ENCODE results near the gene FGF14. TPM values are rescaled to one million over a fixed set of nuclear protein-coding genes. Genes with fewer than 3 reads are reported as not detected.
"Not testable (repeated sequence)": the region's sequence is repeated elsewhere in the genome, so short reads cannot be mapped to it uniquely, and the experiment has no call there.

FGF14 gene
- total RNA-seq, 2 donors from 2014 or later, result not detected

DNA sequence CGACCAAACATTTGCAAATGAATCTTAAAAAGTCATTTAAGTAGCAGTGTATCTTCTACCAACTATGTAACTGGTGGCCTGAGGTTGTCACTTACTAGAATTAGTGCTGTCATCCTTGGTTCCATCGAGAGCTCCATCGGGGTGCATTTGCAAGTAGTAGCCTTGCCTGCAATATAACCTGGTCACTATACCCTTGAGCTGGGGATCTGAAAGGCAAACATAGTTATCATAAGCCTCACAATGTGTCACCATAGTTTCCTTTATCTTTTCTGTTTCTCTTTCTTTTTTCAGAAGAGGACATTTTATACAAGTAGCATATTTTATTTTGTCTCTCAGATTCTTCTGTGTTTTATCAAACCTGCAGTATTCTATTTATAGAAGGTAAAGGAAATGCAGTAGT lies 526.8 kb downstream of the FGF14 start:
- ATAC-seq, result no peak
- Mint-ChIP-seq H3K27me3 (peaks cover 0 to 11% of the 10 kb centered on the region in 2 donors), H3K9me3 (peaks cover 5% of the 10 kb centered on the region), H3K36me3 (no peaks in the 10 kb centered on the region), H3K4me1 (ENCODE audit: low read depth in 2 of 2) (no peaks in the 10 kb centered on the region), H3K27ac (no peak overlapping the region), H3K4me3 (no peak overlapping the region)
- DNase-seq (ENCODE audit: low spot score), result no peak

DNA sequence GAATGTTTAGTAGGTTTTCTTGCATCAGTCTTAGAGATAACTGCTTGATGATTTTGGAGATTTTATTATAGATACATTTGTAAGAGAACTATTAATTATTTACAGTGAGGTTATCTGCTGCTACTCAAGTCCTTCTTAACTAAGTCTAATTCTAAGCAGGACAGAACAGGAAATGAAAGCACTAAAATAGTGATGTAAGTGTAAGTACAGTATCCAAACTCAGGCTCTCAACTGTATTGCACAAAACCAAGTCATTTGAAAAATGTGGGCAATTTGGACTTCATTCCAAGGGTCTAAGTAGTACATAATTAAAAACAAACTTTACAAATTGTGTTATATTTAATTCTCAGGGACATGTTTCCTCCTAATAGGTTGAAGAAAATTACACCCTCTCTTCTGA lies 532.3 kb downstream of the FGF14 start:
- Mint-ChIP-seq H3K9me3 (no peaks in the 10 kb centered on the region), H3K27me3 (no peaks in the 10 kb centered on the region), H3K4me3 (no peak overlapping the region), H3K36me3 (no peaks in the 10 kb centered on the region), H3K4me1 (ENCODE audit: low read depth in 2 of 2) (no peaks in the 10 kb centered on the region), H3K27ac (no peak overlapping the region)
- ATAC-seq, result no peak
- DNase-seq (ENCODE audit: low spot score), result no peak

DNA sequence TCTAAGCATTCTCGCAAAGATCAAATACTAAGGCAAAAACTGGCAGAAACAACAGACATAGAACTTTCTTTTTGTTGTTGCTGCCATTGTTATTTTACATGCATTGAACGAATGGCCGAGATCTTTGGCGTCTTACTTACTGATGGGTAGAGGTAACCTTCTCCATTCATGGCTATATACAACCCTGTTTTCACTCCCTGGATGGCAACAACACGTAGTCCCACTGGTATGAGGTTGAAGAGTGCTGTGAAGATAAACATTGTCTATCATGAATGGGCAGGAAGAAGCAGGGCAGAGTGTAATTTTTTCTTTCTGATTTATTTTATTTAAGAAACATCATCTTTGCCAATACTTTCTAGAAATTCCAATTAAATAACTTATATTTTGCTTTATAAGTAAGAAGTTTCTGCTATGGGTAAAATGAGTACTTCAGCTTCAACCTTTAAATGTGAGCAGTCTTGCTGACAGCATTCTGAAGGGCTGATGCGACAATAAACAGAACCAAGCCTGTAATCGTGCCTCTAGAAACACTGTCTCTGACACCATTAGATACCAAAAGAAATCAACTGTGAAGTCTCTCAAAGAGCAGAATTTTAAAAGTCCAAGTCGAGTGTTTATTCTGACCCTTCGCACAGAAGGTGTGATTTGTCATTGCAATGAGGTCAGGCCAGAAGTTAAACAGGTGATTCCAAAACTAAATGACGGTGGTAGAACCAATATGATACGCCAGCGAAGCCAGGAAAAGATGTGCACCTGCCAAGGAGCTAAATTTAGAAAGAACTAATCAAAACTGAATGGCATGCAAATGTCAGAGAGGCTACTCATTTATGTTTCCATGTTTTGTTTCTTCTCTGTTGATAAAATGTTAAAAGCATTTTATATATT lies 533.0 kb downstream of the FGF14 start:
- Mint-ChIP-seq H3K4me3 (no peak overlapping the region), H3K4me1 (ENCODE audit: low read depth in 2 of 2) (no peaks in the 10 kb centered on the region), H3K27me3 (no peaks in the 10 kb centered on the region), H3K27ac (no peak overlapping the region), H3K36me3 (no peaks in the 10 kb centered on the region), H3K9me3 (no peaks in the 10 kb centered on the region)
- no peak for DNase-seq (ENCODE audit: low spot score)
- no peak for ATAC-seq

DNA sequence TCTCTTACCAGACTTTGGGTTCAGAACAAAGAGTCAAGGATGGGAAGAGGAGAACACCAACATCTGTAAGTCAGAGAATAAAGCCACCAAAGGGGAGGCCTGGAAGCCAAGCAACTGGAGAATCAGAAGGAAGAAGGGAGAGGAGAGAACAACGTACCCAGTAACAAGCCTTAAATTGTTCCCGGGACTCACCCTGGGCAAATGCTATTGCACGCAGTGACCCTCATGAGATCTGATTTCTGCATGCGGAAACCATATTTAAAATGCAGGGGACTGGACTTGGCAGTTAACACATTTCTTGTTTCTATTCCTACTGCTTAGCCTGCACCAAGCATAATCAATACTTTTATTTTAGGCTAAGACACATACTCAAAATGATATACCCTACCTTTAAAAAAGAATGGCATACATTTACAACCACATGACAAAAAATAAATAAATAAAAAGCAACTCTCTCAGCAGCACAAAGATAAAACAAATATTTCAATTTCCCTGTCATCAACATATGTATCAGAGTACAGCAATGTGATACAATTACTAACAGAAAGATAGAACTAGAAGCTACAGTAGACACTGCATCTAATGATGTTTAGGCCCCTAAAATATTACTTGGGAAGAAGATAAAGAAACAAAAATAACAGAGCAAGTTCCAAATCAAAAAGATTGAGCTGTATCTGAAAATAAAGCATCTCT lies 534.8 kb downstream of the FGF14 start:
- H3K36me3 Mint-ChIP-seq, result no peaks in the 10 kb centered on the region
- H3K27me3 Mint-ChIP-seq, result no peaks in the 10 kb centered on the region
- no peak overlapping the region for H3K27ac Mint-ChIP-seq
- no peak for ATAC-seq
- H3K4me1 Mint-ChIP-seq (ENCODE audit: low read depth in 2 of 2), result no peaks in the 10 kb centered on the region
- no peak overlapping the region for H3K4me3 Mint-ChIP-seq
- DNase-seq (ENCODE audit: low spot score), result no peak
- no peaks in the 10 kb centered on the region for H3K9me3 Mint-ChIP-seq

DNA sequence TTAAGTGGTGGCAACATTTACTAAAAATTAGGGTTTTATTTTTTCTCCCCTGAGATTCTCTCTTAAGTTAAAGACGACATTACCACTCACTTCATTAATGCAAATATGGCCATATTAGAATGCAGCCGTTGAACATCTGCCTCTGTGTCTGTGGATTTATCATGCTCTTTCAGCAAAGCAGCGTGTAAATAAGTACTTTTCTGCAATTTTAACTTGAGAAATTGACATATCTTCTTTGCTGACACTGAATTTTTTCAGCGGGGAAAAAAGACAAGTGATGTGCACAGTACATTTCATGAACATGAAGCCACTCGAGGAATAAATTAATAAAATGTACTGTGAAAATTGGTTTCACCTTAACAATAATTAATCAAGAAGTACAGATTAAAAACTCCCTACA lies 543.0 kb downstream of the FGF14 start:
- DNase-seq (ENCODE audit: low spot score) (no peak), ATAC-seq (no peak)
- H3K9me3 Mint-ChIP-seq, result no peaks in the 10 kb centered on the region
- H3K36me3 Mint-ChIP-seq, result no peaks in the 10 kb centered on the region
- no peak overlapping the region for H3K4me3 Mint-ChIP-seq
- H3K27me3 Mint-ChIP-seq, result no peaks in the 10 kb centered on the region
- no peak overlapping the region for H3K27ac Mint-ChIP-seq
- no peaks in the 10 kb centered on the region for H3K4me1 Mint-ChIP-seq (ENCODE audit: low read depth in 2 of 2)

DNA sequence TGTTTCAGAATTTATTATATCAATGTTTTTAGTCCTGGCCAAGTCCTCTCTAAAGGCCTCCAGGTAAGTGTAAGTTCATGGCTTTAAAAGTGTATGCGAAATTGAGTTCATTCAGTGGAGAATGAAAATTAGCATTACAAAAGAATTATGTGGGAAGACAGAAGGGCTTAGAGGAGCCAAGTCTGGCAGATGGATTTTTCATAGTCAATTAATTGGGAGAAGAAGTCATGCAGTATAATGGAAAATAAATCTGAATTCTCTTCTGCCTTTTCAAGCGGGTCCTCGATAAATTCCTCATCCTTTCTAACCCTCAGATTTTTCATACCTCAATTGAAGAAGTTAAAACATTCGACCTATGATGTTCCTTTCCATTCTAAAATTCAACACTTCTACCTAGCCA lies 555.1 kb downstream of the FGF14 start:
- no peak for ATAC-seq
- Mint-ChIP-seq H3K4me3 (no peak overlapping the region), H3K4me1 (ENCODE audit: low read depth in 2 of 2) (no peaks in the 10 kb centered on the region), H3K27ac (no peak overlapping the region), H3K9me3 (peaks cover 10% of the 10 kb centered on the region), H3K36me3 (no peaks in the 10 kb centered on the region), H3K27me3 (no peaks in the 10 kb centered on the region)
- DNase-seq (ENCODE audit: low spot score), result no peak

DNA sequence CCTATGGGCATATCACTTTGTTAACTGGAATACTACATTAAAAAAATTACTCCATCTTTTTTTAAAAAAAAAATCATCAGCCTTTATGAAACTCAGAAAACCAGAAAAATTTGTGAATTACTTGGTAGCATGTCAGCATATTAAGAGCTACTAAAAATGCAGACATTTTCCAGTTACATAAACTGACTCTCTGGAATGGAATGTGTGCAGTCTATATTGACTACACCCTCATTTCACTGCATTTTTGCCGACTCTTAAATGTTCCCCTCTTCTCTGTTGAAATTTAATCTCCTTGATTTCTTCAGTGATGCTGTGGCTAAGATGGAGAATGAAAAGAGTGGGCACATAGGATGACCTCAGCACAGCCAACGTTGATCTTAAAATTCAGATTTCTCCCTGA lies 555.6 kb downstream of the FGF14 start:
- H3K27me3 Mint-ChIP-seq, result no peaks in the 10 kb centered on the region
- DNase-seq (ENCODE audit: low spot score), result no peak
- H3K4me3 Mint-ChIP-seq, result no peak overlapping the region
- H3K27ac Mint-ChIP-seq, result no peak overlapping the region
- ATAC-seq, result no peak
- no peaks in the 10 kb centered on the region for H3K36me3 Mint-ChIP-seq
- peaks cover 10% of the 10 kb centered on the region for H3K9me3 Mint-ChIP-seq
- no peaks in the 10 kb centered on the region for H3K4me1 Mint-ChIP-seq (ENCODE audit: low read depth in 2 of 2)

DNA sequence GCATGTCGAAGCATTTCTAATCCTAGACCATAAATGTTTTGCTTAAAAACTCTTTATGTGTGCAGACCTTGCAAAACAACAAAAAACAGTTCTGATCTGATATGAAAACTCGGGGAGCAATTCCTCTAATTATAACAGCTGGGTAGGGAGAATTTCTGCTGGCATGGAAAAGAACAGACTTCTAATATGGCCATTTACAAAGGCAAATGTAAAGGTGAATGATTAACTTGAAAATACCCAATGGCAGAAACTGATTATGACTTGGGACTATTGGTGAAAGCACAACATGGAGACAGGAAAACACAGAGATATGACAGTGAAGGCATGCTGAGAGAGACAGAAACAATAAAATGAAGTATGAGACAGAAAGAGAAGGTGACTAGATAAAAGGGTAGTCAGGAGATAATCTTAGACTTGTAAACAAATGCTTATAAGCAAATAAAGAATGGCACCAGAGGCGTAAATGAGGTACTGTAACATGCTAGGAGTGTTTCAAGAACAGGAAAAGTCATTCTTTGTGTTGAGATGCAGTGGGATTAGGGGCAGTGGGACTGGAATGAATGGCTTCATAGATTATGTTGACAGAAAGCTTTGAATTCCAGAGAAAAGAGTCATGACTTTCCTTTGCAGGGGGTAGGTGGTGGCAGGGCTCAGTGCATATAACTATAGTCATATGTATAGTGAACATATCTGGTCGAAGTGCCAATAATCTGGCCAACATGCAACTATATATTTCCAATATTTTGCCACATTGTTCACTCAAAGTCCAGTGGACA lies 556.4 kb downstream of the FGF14 start:
- Mint-ChIP-seq H3K4me3 (no peak overlapping the region), H3K27me3 (no peaks in the 10 kb centered on the region), H3K27ac (no peak overlapping the region), H3K36me3 (no peaks in the 10 kb centered on the region), H3K4me1 (ENCODE audit: low read depth in 2 of 2) (no peaks in the 10 kb centered on the region), H3K9me3 (peaks cover 10% of the 10 kb centered on the region)
- ATAC-seq (no peak), DNase-seq (ENCODE audit: low spot score) (no peak)

DNA sequence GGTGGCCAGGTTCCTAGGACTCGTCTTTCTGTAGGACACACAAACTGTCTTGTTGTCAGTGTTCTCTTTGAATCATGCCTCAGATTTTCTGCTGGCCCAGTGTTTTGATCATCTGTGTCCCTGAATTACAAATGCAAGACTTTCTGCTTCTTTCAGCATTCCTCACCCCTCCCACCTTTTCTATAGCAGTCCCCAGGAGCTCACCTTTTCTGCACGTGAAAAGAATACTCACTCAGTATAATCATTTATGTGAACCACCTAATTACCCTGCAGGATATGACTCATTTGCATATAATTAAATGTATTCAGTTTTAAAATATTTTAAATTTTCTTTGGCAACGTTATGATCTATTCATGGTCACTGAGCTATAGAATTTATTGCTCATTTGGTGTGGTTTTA lies 560.1 kb downstream of the FGF14 start:
- no peaks in the 10 kb centered on the region for H3K27me3 Mint-ChIP-seq
- DNase-seq (ENCODE audit: low spot score) (no peak), ATAC-seq (no peak)
- no peak overlapping the region for H3K4me3 Mint-ChIP-seq
- H3K36me3 Mint-ChIP-seq, result no peaks in the 10 kb centered on the region
- peaks cover 10% of the 10 kb centered on the region for H3K9me3 Mint-ChIP-seq
- H3K4me1 Mint-ChIP-seq (ENCODE audit: low read depth in 2 of 2), result no peaks in the 10 kb centered on the region
- H3K27ac Mint-ChIP-seq, result no peak overlapping the region

DNA sequence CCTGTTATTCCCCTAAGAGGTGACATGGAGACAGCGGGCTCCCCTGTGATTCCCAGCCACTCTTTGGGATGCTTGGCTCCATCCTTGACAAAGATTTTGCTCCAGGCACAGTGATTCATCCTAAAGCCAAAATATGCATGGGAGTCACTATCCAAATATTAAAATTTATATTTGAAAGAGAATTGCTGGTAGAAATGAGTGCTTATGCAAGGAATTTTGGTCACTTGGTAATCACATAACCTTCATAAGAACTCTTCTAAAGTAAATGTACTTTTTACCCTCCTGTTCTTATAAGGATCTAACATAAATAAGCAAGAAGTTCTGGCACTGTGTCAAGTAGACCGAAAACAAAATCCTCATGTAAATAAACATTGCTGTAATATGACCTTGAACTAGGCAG lies 563.5 kb downstream of the FGF14 start:
- Mint-ChIP-seq H3K27me3 (no peaks in the 10 kb centered on the region), H3K36me3 (no peaks in the 10 kb centered on the region), H3K9me3 (peaks cover 3% of the 10 kb centered on the region), H3K27ac (no peak overlapping the region), H3K4me1 (ENCODE audit: low read depth in 2 of 2) (no peaks in the 10 kb centered on the region), H3K4me3 (no peak overlapping the region)
- DNase-seq (ENCODE audit: low spot score) (no peak), ATAC-seq (no peak)

DNA sequence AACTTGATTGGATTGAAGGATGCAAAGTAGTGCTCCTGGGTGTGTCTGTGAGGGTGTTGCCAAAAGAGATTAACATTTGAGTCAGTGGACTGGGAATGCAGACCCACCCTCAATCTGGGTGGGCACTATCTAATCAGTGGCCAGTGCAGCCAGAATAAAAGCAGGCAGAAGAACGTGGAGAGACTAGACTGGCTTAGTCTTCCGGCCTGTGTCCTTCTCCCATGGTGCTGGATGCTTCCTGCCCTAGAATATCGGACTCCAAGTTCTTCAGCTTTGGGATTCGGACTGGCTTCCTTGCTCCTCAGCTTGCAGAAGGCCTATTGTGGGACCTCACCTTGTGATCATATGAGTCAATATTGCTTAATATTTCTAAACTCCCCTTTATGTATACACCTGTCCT lies 564.1 kb downstream of the FGF14 start:
- not testable (repeated sequence) for H3K27ac Mint-ChIP-seq; H3K4me1 Mint-ChIP-seq (ENCODE audit: low read depth in 2 of 2); DNase-seq (ENCODE audit: low spot score); H3K27me3 Mint-ChIP-seq; H3K36me3 Mint-ChIP-seq; ATAC-seq; H3K4me3 Mint-ChIP-seq; H3K9me3 Mint-ChIP-seq

DNA sequence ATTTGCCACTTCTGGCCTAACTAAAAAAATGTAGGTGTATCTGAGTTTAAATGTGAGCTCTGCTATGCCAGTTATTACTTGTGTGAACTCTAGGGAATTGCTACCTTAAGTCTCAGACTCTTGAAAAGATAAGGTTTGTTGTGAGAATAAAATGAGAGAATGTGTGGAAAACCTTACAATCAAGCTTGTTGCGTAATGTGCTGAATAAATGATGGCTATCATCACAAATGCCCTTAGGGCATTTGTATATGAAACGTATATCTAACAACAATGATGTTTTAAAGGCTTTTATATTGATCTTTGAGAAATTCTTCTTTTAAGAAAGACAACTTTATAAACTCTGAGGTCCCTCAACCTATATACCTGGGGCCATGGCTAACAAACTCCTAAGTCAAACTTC lies 564.6 kb downstream of the FGF14 start:
- ATAC-seq (no peak), DNase-seq (ENCODE audit: low spot score) (no peak)
- Mint-ChIP-seq H3K36me3 (no peaks in the 10 kb centered on the region), H3K27ac (no peak overlapping the region), H3K27me3 (no peaks in the 10 kb centered on the region), H3K4me1 (ENCODE audit: low read depth in 2 of 2) (no peaks in the 10 kb centered on the region), H3K4me3 (no peak overlapping the region), H3K9me3 (peaks cover 4% of the 10 kb centered on the region)

DNA sequence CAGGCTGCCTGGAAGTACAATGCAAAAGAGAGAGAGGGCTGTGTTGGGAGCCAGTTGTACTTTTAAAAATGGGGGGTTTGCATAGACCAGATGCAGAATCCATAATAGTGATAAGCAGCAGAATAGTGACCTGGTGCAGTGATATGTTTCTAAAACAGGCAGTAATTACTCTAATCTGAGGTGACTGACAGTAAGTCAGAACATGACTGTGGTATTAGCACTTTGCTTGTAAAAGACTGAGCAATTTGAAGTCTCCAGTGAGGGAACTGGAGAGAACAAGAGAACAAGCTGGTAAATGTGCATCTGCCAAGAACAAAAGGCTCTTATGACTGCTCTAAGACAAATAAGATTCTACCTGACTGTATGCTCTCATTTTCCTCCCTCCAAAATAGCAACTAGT lies 565.9 kb downstream of the FGF14 start:
- ATAC-seq, result no peak
- no peak for DNase-seq (ENCODE audit: low spot score)
- Mint-ChIP-seq H3K27me3 (no peaks in the 10 kb centered on the region), H3K4me3 (no peak overlapping the region), H3K36me3 (no peaks in the 10 kb centered on the region), H3K27ac (no peak overlapping the region), H3K9me3 (peaks cover 10% of the 10 kb centered on the region), H3K4me1 (ENCODE audit: low read depth in 2 of 2) (no peaks in the 10 kb centered on the region)

DNA sequence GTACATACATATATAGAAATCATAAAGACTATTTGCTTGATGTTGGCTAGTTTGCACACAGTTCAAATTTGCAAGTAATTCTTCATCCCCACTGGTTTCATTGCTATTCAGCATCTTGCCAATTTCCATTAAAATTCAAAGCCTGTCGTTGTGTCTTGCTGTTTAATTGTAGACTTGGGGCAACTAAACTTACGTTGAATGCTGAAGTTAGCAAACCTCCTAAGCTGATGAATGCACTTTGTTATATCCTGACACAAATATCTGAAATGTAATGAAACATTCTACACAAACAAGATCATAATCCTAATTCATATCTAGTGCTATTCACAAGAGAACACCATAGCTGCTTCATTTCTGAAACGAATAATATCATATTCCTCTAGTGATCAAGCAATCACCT lies 568.2 kb downstream of the FGF14 start:
- no peak overlapping the region for H3K27ac Mint-ChIP-seq
- DNase-seq (ENCODE audit: low spot score), result no peak
- no peak for ATAC-seq
- no peaks in the 10 kb centered on the region for H3K36me3 Mint-ChIP-seq
- no peak overlapping the region for H3K4me3 Mint-ChIP-seq
- H3K9me3 Mint-ChIP-seq, result peaks cover 13% of the 10 kb centered on the region
- no peaks in the 10 kb centered on the region for H3K27me3 Mint-ChIP-seq
- no peaks in the 10 kb centered on the region for H3K4me1 Mint-ChIP-seq (ENCODE audit: low read depth in 2 of 2)

Data from natural killer cell treated with Interleukin-12 subunit alpha and Interleukin-12 subunit beta and Interleukin-15 and Interleukin-18, amount 100 ng/mL, for 72 hours (primary cell).